IMR-90 (cell line): ENCODE results near the gene TNS3. TPM values are rescaled to one million over a fixed set of nuclear protein-coding genes. Genes with fewer than 3 reads are reported as not detected.

Experiments used
- ATAC-seq: fragments of 200-7000 bp; cut with Tn5 transposase; 2 replicates; pipeline ENCODE4 v1.9.1; 2020; ENCODE audit warnings: low read depth, mild to moderate bottlenecking, moderate library complexity
- BruUV-seq: library from RNA; stranded (reverse); fragments of 400-500 nt; replicated peaks from 2 replicates; lab custom pipeline; 2021; lab: Mats Ljungman, UMichigan
- CTCF ChIA-PET: fragments of 300-600 bp; formaldehyde crosslinking; extraction: SDS; loops from one replicate; lab custom pipeline; 2021; ENCODE audit warnings: antibody characterized with exemption; lab: Yijun Ruan, JAX
- POLR2A ChIA-PET: fragments of 300-600 bp; sonication (Branson Sonifier 250); formaldehyde crosslinking; loops from one replicate; lab custom pipeline; 2022; ENCODE audit warnings: antibody characterized with exemption; ENCODE audit not compliant: unreplicated experiment; lab: Charles Lee
- DNase-seq: peaks from one replicate; pipeline ENCODE4 v3.0.0; 2013
- H2AFZ ChIP-seq: replicated peaks from 2 replicates; pipeline ENCODE3; 2013; ENCODE audit warnings: low read length, mild to moderate bottlenecking; ENCODE audit not compliant: poor library complexity
- H2AK5ac ChIP-seq: 2 replicates; pipeline ENCODE4 v1.6.1; 2013; ENCODE audit warnings: low read depth, low read length, inconsistent platforms
- H2AK9ac ChIP-seq: replicated peaks from 2 replicates; pipeline ENCODE3; 2013; ENCODE audit warnings: mild to moderate bottlenecking, low read depth, low read length, moderate library complexity; ENCODE audit not compliant: poor library complexity
- H2BK120ac ChIP-seq: 2 replicates; pipeline ENCODE4 v1.6.1; 2013; ENCODE audit warnings: low read depth, low read length, inconsistent platforms
- H2BK15ac ChIP-seq: 3 replicates; pipeline ENCODE4 v1.6.1; 2013; ENCODE audit warnings: low read depth, low read length, inconsistent platforms
- H2BK20ac ChIP-seq: 2 replicates; pipeline ENCODE4 v1.6.1; 2013; ENCODE audit warnings: low read depth, mild to moderate bottlenecking, inconsistent platforms, low read length, moderate library complexity
- H2BK5ac ChIP-seq: 2 replicates; pipeline ENCODE4 v1.6.1; 2013; ENCODE audit warnings: mild to moderate bottlenecking, low read depth, low read length, inconsistent platforms; ENCODE audit not compliant: poor library complexity, severe bottlenecking
- H3K14ac ChIP-seq: replicated peaks from 2 replicates; pipeline ENCODE4 v1.6.1; 2013; ENCODE audit warnings: low read depth, low read length, inconsistent platforms
- H3K18ac ChIP-seq: 2 replicates; pipeline ENCODE4 v1.6.1; 2013; ENCODE audit warnings: low read depth, low read length, control low read depth
- H3K23ac ChIP-seq: 2 replicates; pipeline ENCODE4 v1.6.1; 2013; ENCODE audit warnings: low read depth, low read length, inconsistent platforms
- H3K27ac ChIP-seq: 2 replicates; pipeline ENCODE4 v1.5.1; 2013; ENCODE audit warnings: mild to moderate bottlenecking, control low read depth, low read length; ENCODE audit not compliant: insufficient read depth
- H3K27me3 ChIP-seq: 2 replicates; pipeline ENCODE4 v1.6.1; 2013; ENCODE audit warnings: low read length; ENCODE audit not compliant: control insufficient read depth, insufficient read depth
- H3K36me3 ChIP-seq: 2 replicates; pipeline ENCODE4 v1.6.1; 2013; ENCODE audit warnings: low read length, mixed read lengths; ENCODE audit not compliant: control insufficient read depth, insufficient read depth
- H3K4ac ChIP-seq: 2 replicates; pipeline ENCODE4 v1.6.1; 2013; ENCODE audit warnings: low read depth, low read length, inconsistent platforms
- H3K4me1 ChIP-seq: 2 replicates; pipeline ENCODE4 v1.6.1; 2013; ENCODE audit warnings: low read length, mixed read lengths; ENCODE audit not compliant: control insufficient read depth, insufficient read depth
- H3K4me2 ChIP-seq: 2 replicates; pipeline ENCODE4 v1.6.1; 2013; ENCODE audit warnings: low read depth, mild to moderate bottlenecking, control low read depth, low read length, moderate library complexity
- H3K4me3 ChIP-seq: 2 replicates; pipeline ENCODE4 v1.5.1; 2013; ENCODE audit warnings: low read depth, mild to moderate bottlenecking, control low read depth, low read length, moderate library complexity; ENCODE audit not compliant: insufficient read depth
- H3K56ac ChIP-seq: 2 replicates; pipeline ENCODE4 v1.6.1; 2013; ENCODE audit warnings: low read length, inconsistent platforms; ENCODE audit not compliant: insufficient read depth; ENCODE audit errors: extremely low read depth
- H3K79me1 ChIP-seq, 2 experiments: 2 replicates each; pipeline ENCODE4 v1.6.1; 2013; ENCODE audit warnings: low read length in 2 of 2, inconsistent platforms in 1 of 2, low read depth in 1 of 2
- H3K9ac ChIP-seq: 2 replicates; pipeline ENCODE4 v1.6.1; 2013; ENCODE audit warnings: low read depth, low read length, control low read depth
- H3K9me1 ChIP-seq: 2 replicates; pipeline ENCODE4 v1.6.1; 2013; ENCODE audit warnings: low read length, inconsistent platforms; ENCODE audit not compliant: insufficient read depth
- H3K9me3 ChIP-seq: 2 replicates; pipeline ENCODE4 v1.6.1; 2013; ENCODE audit warnings: low read length; ENCODE audit not compliant: control insufficient read depth, insufficient read depth
- H4K20me1 ChIP-seq: 2 replicates; pipeline ENCODE4 v1.6.1; 2013; ENCODE audit warnings: low read length, inconsistent platforms; ENCODE audit not compliant: insufficient read depth
- H4K5ac ChIP-seq: 2 replicates; pipeline ENCODE4 v1.6.1; 2013; ENCODE audit warnings: mild to moderate bottlenecking, low read depth, low read length, control low read depth
- H4K8ac ChIP-seq, 2 experiments: 2 replicates each; pipeline ENCODE4 v1.6.1; 2013; ENCODE audit warnings: low read depth in 2 of 2, low read length in 2 of 2, control low read depth in 1 of 2, inconsistent platforms in 1 of 2
- H4K91ac ChIP-seq: 2 replicates; pipeline ENCODE4 v1.6.1; 2013; ENCODE audit warnings: low read depth, low read length, inconsistent platforms; ENCODE audit not compliant: insufficient read depth
- BHLHE40 ChIP-seq: fragments of 150-350 bp; IDR thresholded peaks from 2 replicates; pipeline ENCODE4 v1.6.1; 2016; ENCODE audit warnings: mild to moderate bottlenecking, low read depth, low read length
- CEBPB ChIP-seq: IDR thresholded peaks from 2 replicates; pipeline ENCODE4 v1.6.1; 2012; ENCODE audit warnings: low read depth, low read length, improper control_type of control experiment
- CHD1 ChIP-seq: IDR thresholded peaks from 2 replicates; pipeline ENCODE4 v1.6.1; 2012; ENCODE audit warnings: low read depth, low read length, improper control_type of control experiment
- FOS ChIP-seq: fragments of 150-350 bp; IDR thresholded peaks from 2 replicates; pipeline ENCODE4 v1.6.1; 2016; ENCODE audit warnings: low read depth, low read length
- MAZ ChIP-seq: IDR thresholded peaks from 2 replicates; pipeline ENCODE4 v1.6.1; 2012; ENCODE audit warnings: low read depth, mild to moderate bottlenecking, low read length, improper control_type of control experiment, moderate library complexity, borderline replicate concordance
- MXI1 ChIP-seq: IDR thresholded peaks from 2 replicates; pipeline ENCODE4 v1.6.1; 2012; ENCODE audit warnings: low read depth, mild to moderate bottlenecking, low read length, moderate library complexity, borderline replicate concordance
- NFE2L2 ChIP-seq: fragments of 150-350 bp; IDR thresholded peaks from 2 replicates; pipeline ENCODE4 v1.6.1; 2016; ENCODE audit warnings: low read depth, mild to moderate bottlenecking, low read length
- POLR2A ChIP-seq: IDR thresholded peaks from 2 replicates; pipeline ENCODE4 v1.6.1; 2012; ENCODE audit warnings: mild to moderate bottlenecking, low read depth, low read length
- RAD21 ChIP-seq: IDR thresholded peaks from 2 replicates; pipeline ENCODE4 v1.6.1; 2012; ENCODE audit warnings: low read length, improper control_type of control experiment
- RCOR1 ChIP-seq: IDR thresholded peaks from 2 replicates; pipeline ENCODE4 v1.6.1; 2012; ENCODE audit warnings: mild to moderate bottlenecking, low read length, improper control_type of control experiment; ENCODE audit not compliant: insufficient replicate concordance
- RFX5 ChIP-seq: IDR thresholded peaks from 2 replicates; pipeline ENCODE4 v1.8.0; 2012; ENCODE audit warnings: low read depth, mild to moderate bottlenecking, low read length, moderate library complexity
- SMC3 ChIP-seq: fragments of 150-350 bp; IDR thresholded peaks from 2 replicates; pipeline ENCODE4 v1.6.1; 2016; ENCODE audit warnings: low read depth, mild to moderate bottlenecking, antibody characterized with exemption, low read length, moderate library complexity
- WGBS, 2 experiments: methylation state at CpG; one replicate each; pipeline versions ENCODE4 v1.1.5 to v1.1.7; 2013; ENCODE audit warnings: missing lambda C conversion rate in 2 of 2; ENCODE audit not compliant: insufficient read length in 1 of 2; ENCODE audit errors: extremely low coverage in 2 of 2; 5-methylcytosine and 5-hydroxymethylcytosine counted together
- dilution Hi-C: fragments of 300-500 bp; cut with HindIII; formaldehyde crosslinking; loops from one replicate; pipeline ENCODE4 v1.14.3; 2018; ENCODE audit warnings: low sequenced_read_pairs; ENCODE audit not compliant: unreplicated experiment
- in situ Hi-C: fragments of 300-500 bp; cut with MboI; formaldehyde crosslinking; loops from 3 replicates; pipeline ENCODE4 v1.14.3; 2019; ENCODE audit warnings: low sequenced_read_pairs, inconsistent platforms, mixed read lengths
- intact Hi-C: fragments of 100-400 bp; cut with micrococcal nuclease; formaldehyde crosslinking; loops from 2 replicates; pipeline ENCODE4 v1.10.0; 2022
- polyA plus RNA-seq, 3 experiments: library from polyadenylated mRNA; depleted of rRNA; stranded (reverse); fragments of >200 nt; gene quantifications; 2 replicates each; pipeline ENCODE4 v1.2.3, GENCODE V29; 2012; ENCODE audit warnings: low replicate concordance in 1 of 3
- total RNA-seq: library from RNA; depleted of rRNA; stranded (reverse); fragments of >200 nt; gene quantifications from 2 replicates; pipeline ENCODE4 v1.2.3, GENCODE V29; 2012
- TF ChIP-seq, protein P1 (sequence below): fragments of 150-350 bp; IDR thresholded peaks from 2 replicates; pipeline ENCODE4 v1.6.1; 2017; ENCODE audit warnings: mild to moderate bottlenecking, antibody characterized with exemption, low read length, low read depth
- TF ChIP-seq, protein P2 (sequence below): fragments of 150-350 bp; IDR thresholded peaks from 2 replicates; pipeline ENCODE4 v1.6.1; 2016; ENCODE audit warnings: low read depth, mild to moderate bottlenecking, low read length, moderate library complexity, borderline replicate concordance
- TF ChIP-seq, protein P3 (sequence below): conservative IDR thresholded peaks from 2 replicates; pipeline ENCODE4 v1.5.1; 2012; ENCODE audit warnings: mild to moderate bottlenecking, low read depth, low read length, improper control_type of control experiment

The TNS3 gene
- total and polyA plus RNA-seq, 2 of the 4 experiments (the other 2 are of a cell fraction), result 64.3 to 79.2 TPM

DNA sequence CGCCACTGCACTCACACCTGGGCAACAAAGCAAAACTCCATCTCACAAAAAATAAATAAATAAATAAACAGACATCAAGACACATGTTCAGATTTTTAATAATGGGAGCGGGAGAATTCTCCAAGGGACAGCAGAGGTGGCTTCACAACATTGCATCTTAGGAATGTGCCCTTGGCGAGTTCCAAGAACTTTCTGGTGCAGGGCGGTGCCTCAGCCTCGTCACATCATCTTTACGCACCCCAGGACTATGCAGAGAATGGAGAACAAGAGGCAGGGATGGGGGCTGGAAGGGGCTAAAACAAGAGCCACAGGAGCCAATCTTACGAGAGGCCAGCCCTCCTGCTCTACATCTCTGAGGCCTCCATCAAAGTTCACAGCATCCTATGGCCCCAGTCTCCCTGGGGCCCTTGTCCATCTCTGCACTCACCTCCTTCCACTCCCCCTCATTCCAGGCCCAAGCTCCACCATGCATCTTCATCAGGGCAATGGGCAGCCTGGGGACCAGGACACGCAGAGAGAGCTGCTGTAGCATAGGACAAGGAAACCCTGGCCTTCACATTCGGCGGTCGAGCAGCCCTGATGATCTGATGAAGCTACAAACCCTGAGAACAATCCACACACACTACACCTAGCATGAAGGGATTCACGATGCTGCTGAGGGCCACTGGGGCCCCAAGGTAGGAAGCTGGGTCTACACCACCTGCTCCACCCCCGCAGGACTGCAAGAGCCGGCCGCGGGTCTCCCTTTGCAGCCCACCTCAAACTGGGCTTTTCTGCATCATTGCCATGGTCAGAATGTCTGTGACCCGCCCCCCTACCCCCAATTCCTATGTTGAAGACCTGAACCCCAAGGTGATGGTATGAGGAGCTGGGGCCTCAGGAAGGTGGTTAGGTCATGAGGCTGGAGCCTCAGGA, 22.3 kb downstream of the TNS3 start:
- Histone ChIP-seq H2AFZ (no peak overlapping the region), H3K9ac (no peak overlapping the region), H3K56ac (no peak overlapping the region), H3K4me2 (no peak overlapping the region), H4K20me1 (peaks cover 73% of the 10 kb centered on the region), H3K27ac (no peak overlapping the region), H2BK5ac (no peak overlapping the region), H3K14ac (no peak overlapping the region), H3K9me3 (no peaks in the 10 kb centered on the region), H3K4ac (no peak overlapping the region), H3K27me3 (no peaks in the 10 kb centered on the region), H2BK15ac (no peak overlapping the region), H3K18ac (no peak overlapping the region), H3K23ac (no peak overlapping the region), H4K91ac (no peak overlapping the region), H3K79me1 (peaks cover 64 to 90% of the 10 kb centered on the region in 2 experiments), H3K9me1 (peaks cover 52% of the 10 kb centered on the region), H4K5ac (no peak overlapping the region), H2BK120ac (no peak overlapping the region), H2AK9ac (no peak overlapping the region), H4K8ac (no peak overlapping the region), H3K4me1 (peaks cover 15% of the 10 kb centered on the region), H2BK20ac (no peak overlapping the region), H3K36me3 (peaks cover 4% of the 10 kb centered on the region), H3K4me3 (no peak overlapping the region), H2AK5ac (no peak overlapping the region; the same call in 1 of the 2 replicates)
- dilution Hi-C loops (no loop called here), in situ Hi-C loops (no loop called here), intact Hi-C loops (no loop called here)
- no TSS peak for BruUV-seq
- ChIA-PET CTCF (no interaction called here), POLR2A (no interaction called here)
- no peak for DNase-seq
- WGBS, 2 experiments, result 97% methylated on average over 7 of the region's 17 CpGs; no CpG with 5 or more reads in 1 of the 2 experiments
- no peak for ATAC-seq
- TF ChIP-seq, protein P1, sequence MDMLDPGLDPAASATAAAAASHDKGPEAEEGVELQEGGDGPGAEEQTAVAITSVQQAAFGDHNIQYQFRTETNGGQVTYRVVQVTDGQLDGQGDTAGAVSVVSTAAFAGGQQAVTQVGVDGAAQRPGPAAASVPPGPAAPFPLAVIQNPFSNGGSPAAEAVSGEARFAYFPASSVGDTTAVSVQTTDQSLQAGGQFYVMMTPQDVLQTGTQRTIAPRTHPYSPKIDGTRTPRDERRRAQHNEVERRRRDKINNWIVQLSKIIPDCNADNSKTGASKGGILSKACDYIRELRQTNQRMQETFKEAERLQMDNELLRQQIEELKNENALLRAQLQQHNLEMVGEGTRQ, result no peak
- TF ChIP-seq, protein P2, sequence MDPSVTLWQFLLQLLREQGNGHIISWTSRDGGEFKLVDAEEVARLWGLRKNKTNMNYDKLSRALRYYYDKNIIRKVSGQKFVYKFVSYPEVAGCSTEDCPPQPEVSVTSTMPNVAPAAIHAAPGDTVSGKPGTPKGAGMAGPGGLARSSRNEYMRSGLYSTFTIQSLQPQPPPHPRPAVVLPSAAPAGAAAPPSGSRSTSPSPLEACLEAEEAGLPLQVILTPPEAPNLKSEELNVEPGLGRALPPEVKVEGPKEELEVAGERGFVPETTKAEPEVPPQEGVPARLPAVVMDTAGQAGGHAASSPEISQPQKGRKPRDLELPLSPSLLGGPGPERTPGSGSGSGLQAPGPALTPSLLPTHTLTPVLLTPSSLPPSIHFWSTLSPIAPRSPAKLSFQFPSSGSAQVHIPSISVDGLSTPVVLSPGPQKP, result no peak
- TF ChIP-seq CHD1 (no peak), CEBPB (no peak), FOS (no peak), BHLHE40 (no peak), RAD21 (no peak), RFX5 (no peak), NFE2L2 (no peak), SMC3 (no peak), MXI1 (no peak), RCOR1 (no peak), MAZ (no peak), POLR2A (no peak)
- TF ChIP-seq, protein P3, sequence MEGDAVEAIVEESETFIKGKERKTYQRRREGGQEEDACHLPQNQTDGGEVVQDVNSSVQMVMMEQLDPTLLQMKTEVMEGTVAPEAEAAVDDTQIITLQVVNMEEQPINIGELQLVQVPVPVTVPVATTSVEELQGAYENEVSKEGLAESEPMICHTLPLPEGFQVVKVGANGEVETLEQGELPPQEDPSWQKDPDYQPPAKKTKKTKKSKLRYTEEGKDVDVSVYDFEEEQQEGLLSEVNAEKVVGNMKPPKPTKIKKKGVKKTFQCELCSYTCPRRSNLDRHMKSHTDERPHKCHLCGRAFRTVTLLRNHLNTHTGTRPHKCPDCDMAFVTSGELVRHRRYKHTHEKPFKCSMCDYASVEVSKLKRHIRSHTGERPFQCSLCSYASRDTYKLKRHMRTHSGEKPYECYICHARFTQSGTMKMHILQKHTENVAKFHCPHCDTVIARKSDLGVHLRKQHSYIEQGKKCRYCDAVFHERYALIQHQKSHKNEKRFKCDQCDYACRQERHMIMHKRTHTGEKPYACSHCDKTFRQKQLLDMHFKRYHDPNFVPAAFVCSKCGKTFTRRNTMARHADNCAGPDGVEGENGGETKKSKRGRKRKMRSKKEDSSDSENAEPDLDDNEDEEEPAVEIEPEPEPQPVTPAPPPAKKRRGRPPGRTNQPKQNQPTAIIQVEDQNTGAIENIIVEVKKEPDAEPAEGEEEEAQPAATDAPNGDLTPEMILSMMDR, result no peak
